H1 (cell line): ENCODE data around the gene KIAA1671. TPM values are rescaled to one million over a fixed set of nuclear protein-coding genes. Genes with fewer than 3 reads are reported as not detected.

Experiments
- CTCF ChIA-PET: fragments of 300-600 bp; sonication (Branson Sonifier 250); formaldehyde crosslinking; loops from one replicate; lab custom pipeline; 2021; ENCODE audit not compliant: partially characterized antibody; lab: Charles Lee
- POLR2A ChIA-PET: fragments of 300-600 bp; sonication (Branson Sonifier 250); formaldehyde crosslinking; loops from one replicate; lab custom pipeline; 2021; ENCODE audit warnings: inconsistent platforms; ENCODE audit not compliant: partially characterized antibody; lab: Charles Lee
- DNase-seq, 2 experiments: peaks; one replicate each; pipeline versions ENCODE4 v3.0.0 to v3.0.0-alpha.2; 2010 to 2022; ENCODE audit warnings: low spot score in 2 of 2, low read depth in 1 of 2, mixed read lengths in 1 of 2
- FAIRE-seq: peaks from 2 replicates; lab custom pipeline; 2011; peaks lifted over from hg19 to GRCh38; lab: Jason Lieb, UNC
- H2AFZ ChIP-seq: 2 replicates; pipeline ENCODE4 v1.8.1; 2012; ENCODE audit warnings: low read length, inconsistent platforms
- H2AK5ac ChIP-seq: 2 replicates; pipeline ENCODE4 v1.6.1; 2013; ENCODE audit warnings: low read depth, low read length
- H2BK120ac ChIP-seq: replicated peaks from 2 replicates; pipeline ENCODE3; 2013; ENCODE audit warnings: low read depth, low read length, inconsistent platforms
- H2BK12ac ChIP-seq: 2 replicates; pipeline ENCODE4 v1.6.1; 2013; ENCODE audit warnings: low read depth, low read length
- H2BK15ac ChIP-seq: 2 replicates; pipeline ENCODE4 v1.6.1; 2013; ENCODE audit warnings: low read length
- H2BK20ac ChIP-seq: 2 replicates; pipeline ENCODE4 v1.6.1; 2013; ENCODE audit warnings: low read length
- H2BK5ac ChIP-seq: 2 replicates; pipeline ENCODE4 v1.6.1; 2013; ENCODE audit warnings: low read depth, low read length
- H3K14ac ChIP-seq: 2 replicates; pipeline ENCODE4 v1.6.1; 2013; ENCODE audit warnings: inconsistent platforms; ENCODE audit not compliant: insufficient read length
- H3K18ac ChIP-seq: 2 replicates; pipeline ENCODE4 v1.6.1; 2013; ENCODE audit warnings: low read length; ENCODE audit errors: extremely low read depth
- H3K23ac ChIP-seq: 2 replicates; pipeline ENCODE4 v1.6.1; 2013; ENCODE audit warnings: inconsistent platforms; ENCODE audit not compliant: insufficient read length
- H3K23me2 ChIP-seq: 2 replicates; pipeline ENCODE4 v1.6.1; 2013; ENCODE audit warnings: low read depth, low read length
- H3K27ac ChIP-seq: 2 replicates; pipeline ENCODE4 v1.6.1; 2011; ENCODE audit warnings: low read depth, low read length, inconsistent platforms
- H3K27me3 ChIP-seq, 4 experiments: replicated peaks in 1 of 4; 1 replicate in 1 of 4; 2 replicates in 3 of 4; pipeline versions ENCODE4 v1.6.1 to v1.8.1; 2011 to 2013; ENCODE audit warnings: low read length in 3 of 4, mild to moderate bottlenecking in 3 of 4, inconsistent platforms in 2 of 4, mixed read lengths in 2 of 4, moderate library complexity in 1 of 4; ENCODE audit not compliant: control insufficient read depth in 3 of 4, insufficient read depth in 3 of 4; ENCODE audit errors: extremely low read depth in 1 of 4
- H3K36me3 ChIP-seq, 4 experiments: 2 replicates each; pipeline versions ENCODE4 v1.6.1 to v1.8.1; 2011 to 2013; ENCODE audit warnings: mild to moderate bottlenecking in 4 of 4, low read length in 3 of 4, moderate library complexity in 2 of 4, control low read depth in 1 of 4, inconsistent platforms in 1 of 4; ENCODE audit not compliant: insufficient read depth in 4 of 4, control insufficient read depth in 2 of 4
- H3K4ac ChIP-seq: replicated peaks from 2 replicates; pipeline ENCODE3; 2013; ENCODE audit warnings: low read length, low read depth, mixed read lengths, inconsistent platforms; ENCODE audit not compliant: insufficient read length
- H3K4me1 ChIP-seq, 4 experiments: replicated peaks in 1 of 4; 1 replicate in 1 of 4; 2 replicates in 3 of 4; pipeline versions ENCODE4 v1.6.1 to v1.8.1; 2011 to 2013; ENCODE audit warnings: low read length in 3 of 4, inconsistent platforms in 2 of 4, mixed read lengths in 1 of 4; ENCODE audit not compliant: insufficient read depth in 4 of 4, control insufficient read depth in 3 of 4
- H3K4me2 ChIP-seq, 2 experiments: 2 replicates each; pipeline versions ENCODE4 v1.6.1 to v1.8.1; 2011 to 2013; ENCODE audit warnings: low read depth in 2 of 2, low read length in 2 of 2, control low read depth in 1 of 2, inconsistent platforms in 1 of 2, mild to moderate bottlenecking in 1 of 2; ENCODE audit not compliant: insufficient read depth in 1 of 2
- H3K4me3 ChIP-seq, 4 experiments: fragments of 200-600, 300-600 bp in 1 of 4; sonication (generic), shearing (Covaris generic), sonication (Bioruptor Twin) in 1 of 4; 2 replicates each; pipeline versions ENCODE4 v1.5.1 to v1.8.1; 2011 to 2016; ENCODE audit warnings: low read length in 4 of 4, low read depth in 3 of 4, control low read depth in 2 of 4, inconsistent platforms in 2 of 4, mild to moderate bottlenecking in 2 of 4, mixed read lengths in 1 of 4, moderate library complexity in 1 of 4; ENCODE audit not compliant: insufficient read depth in 2 of 4; ENCODE audit errors: extremely low read depth in 1 of 4
- H3K56ac ChIP-seq: replicated peaks from 2 replicates; pipeline ENCODE3; 2013; ENCODE audit warnings: low read depth, mild to moderate bottlenecking, mixed read lengths, low read length, inconsistent platforms; ENCODE audit not compliant: insufficient read length
- H3K79me1 ChIP-seq: 2 replicates; pipeline ENCODE4 v1.6.1; 2013; ENCODE audit warnings: low read depth, low read length, control low read depth
- H3K79me2 ChIP-seq, 2 experiments: 2 replicates each; pipeline versions ENCODE4 v1.6.1 to v1.8.1; 2012 to 2013; ENCODE audit warnings: low read length in 2 of 2, mild to moderate bottlenecking in 2 of 2, inconsistent platforms in 1 of 2; ENCODE audit not compliant: insufficient read depth in 2 of 2, control insufficient read depth in 1 of 2
- H3K9ac ChIP-seq, 4 experiments: replicated peaks in 1 of 4; 1 replicate in 1 of 4; 2 replicates in 3 of 4; pipeline versions ENCODE4 v1.6.1 to v1.8.1; 2011 to 2013; ENCODE audit warnings: low read depth in 3 of 4, low read length in 3 of 4, control low read depth in 2 of 4, mild to moderate bottlenecking in 2 of 4, moderate library complexity in 2 of 4, inconsistent platforms in 1 of 4; ENCODE audit errors: extremely low read depth in 1 of 4
- H3K9me3 ChIP-seq, 2 experiments: 2 replicates each; pipeline versions ENCODE4 v1.6.1 to v1.8.1; 2012 to 2013; ENCODE audit warnings: mild to moderate bottlenecking in 2 of 2, moderate library complexity in 2 of 2, control low read depth in 1 of 2, inconsistent platforms in 1 of 2, low read depth in 1 of 2, low read length in 1 of 2, mixed read lengths in 1 of 2; ENCODE audit not compliant: insufficient read depth in 2 of 2
- H4K20me1 ChIP-seq, 2 experiments: replicated peaks in 1 of 2; 2 replicates each; pipeline versions ENCODE3 to v1.8.1; 2011 to 2013; ENCODE audit warnings: inconsistent platforms in 2 of 2, low read length in 2 of 2, mild to moderate bottlenecking in 1 of 2; ENCODE audit not compliant: insufficient read depth in 2 of 2, control insufficient read depth in 1 of 2
- H4K5ac ChIP-seq: 2 replicates; pipeline ENCODE4 v1.6.1; 2013; ENCODE audit warnings: low read length, low read depth, mixed read lengths, inconsistent platforms; ENCODE audit not compliant: insufficient read length
- H4K8ac ChIP-seq: 2 replicates; pipeline ENCODE4 v1.8.0; 2013; ENCODE audit warnings: mild to moderate bottlenecking, moderate library complexity, low read length, inconsistent platforms; ENCODE audit not compliant: insufficient read depth; ENCODE audit errors: extremely low read depth
- H4K91ac ChIP-seq: replicated peaks from 2 replicates; pipeline ENCODE3; 2013; ENCODE audit warnings: low read length, mixed read lengths, inconsistent platforms; ENCODE audit not compliant: insufficient read length
- WGBS, 2 experiments: shearing (Covaris generic) in 1 of 2; methylation state at CpG; one replicate each; pipeline versions ENCODE4 v1.1.6 to v1.1.7; 2013 to 2015; ENCODE audit warnings: low lambda C conversion rate in 2 of 2, mixed read lengths in 2 of 2, inconsistent platforms in 1 of 2, low coverage in 1 of 2, missing lambda C conversion rate in 1 of 2; ENCODE audit not compliant: insufficient replicate concordance in 2 of 2, insufficient coverage in 1 of 2, insufficient read length in 1 of 2; ENCODE audit errors: extremely low coverage in 1 of 2, missing lambda C conversion rate in 1 of 2; 5-methylcytosine and 5-hydroxymethylcytosine counted together
- polyA plus RNA-seq, 7 experiments: library from polyadenylated mRNA; depleted of rRNA in 3 of 7; stranded (reverse) in 5 of 7; unstranded in 2 of 7; fragments of >200 nt in 5 of 7; fragments of 200-250 nt in 2 of 7; gene quantifications; 1 replicate in 5 of 7; 2 replicates in 1 of 7; 4 replicates in 1 of 7; pipeline versions ENCODE4 v1.2.1 to v1.2.3, GENCODE V29; 2011 to 2013; ENCODE audit warnings: missing spikeins in 2 of 7, mixed read lengths in 2 of 7
- total RNA-seq: library from RNA; stranded (reverse); fragmentation: NEBNext Ultra II Directional; extraction: Animal tissue kit (Norgen Biotek cat#: 25700); gene quantifications from 2 replicates; pipeline ENCODE4 v1.2.1, GENCODE V29; 2021
- TF ChIP-seq, protein P1 (sequence below): IDR thresholded peaks from 2 replicates; pipeline ENCODE4 v1.6.1; 2012; ENCODE audit warnings: low read length, inconsistent platforms

KIAA1671 gene
- total and polyA plus RNA-seq, 2 of the 8 experiments (the other 6 are each of a cell fraction or from before 2014, with no cell fraction given), result 6.4 to 23.9 TPM

- no peaks in the 10 kb centered on the region for H3K36me3 ChIP-seq
- no peak overlapping the region for H4K8ac ChIP-seq
- H3K9me3 ChIP-seq, result no peaks in the 10 kb centered on the region
- no peak overlapping the region for H3K56ac ChIP-seq
- no peaks in the 10 kb centered on the region for H3K79me2 ChIP-seq
- no peak for FAIRE-seq
- 93% methylated on average over 1 of the region's 1 CpG; no CpG with 5 or more reads in 1 of the 2 experiments for WGBS, 2 experiments
- H3K27me3 ChIP-seq, result no peaks in the 10 kb centered on the region
- ChIA-PET POLR2A (no interaction called here), CTCF (interaction anchor here (1.4 to 2.4 kb wide), 2 partner anchors 43 to 128 kb away, joined by 3 to 9 read pairs; no protein-coding TSS in a partner anchor)
- H3K4ac ChIP-seq, result no peak overlapping the region
- H3K18ac ChIP-seq, result no peak overlapping the region
- H3K23me2 ChIP-seq, result peaks cover 4% of the 10 kb centered on the region; the same call in 1 of the 2 replicates
- peaks cover 0 to 2% (median 1%) of the 10 kb centered on the region in 4 experiments; a peak in 3 of 7 replicates for H3K4me1 ChIP-seq
- H2BK120ac ChIP-seq, result no peak overlapping the region
- DNase-seq, result no peak
- H4K5ac ChIP-seq, result no peak overlapping the region
- no peak overlapping the region for H2BK12ac ChIP-seq
- no peak overlapping the region for H3K14ac ChIP-seq
- no peak overlapping the region for H2BK15ac ChIP-seq
- no peaks in the 10 kb centered on the region for H4K20me1 ChIP-seq
- H3K27ac ChIP-seq, result no peak overlapping the region
- no peak overlapping the region for H4K91ac ChIP-seq
- H3K9ac ChIP-seq, result no peak overlapping the region
- H3K23ac ChIP-seq, result no peak overlapping the region
- H3K4me3 ChIP-seq, result no peak overlapping the region
- H2BK20ac ChIP-seq, result no peak overlapping the region
- no peaks in the 10 kb centered on the region for H3K79me1 ChIP-seq
- H2AFZ ChIP-seq, result no peak overlapping the region
- H2BK5ac ChIP-seq, result no peak overlapping the region
- H2AK5ac ChIP-seq, result no peak overlapping the region
- H3K4me2 ChIP-seq, result no peak overlapping the region
- TF ChIP-seq, protein P1, sequence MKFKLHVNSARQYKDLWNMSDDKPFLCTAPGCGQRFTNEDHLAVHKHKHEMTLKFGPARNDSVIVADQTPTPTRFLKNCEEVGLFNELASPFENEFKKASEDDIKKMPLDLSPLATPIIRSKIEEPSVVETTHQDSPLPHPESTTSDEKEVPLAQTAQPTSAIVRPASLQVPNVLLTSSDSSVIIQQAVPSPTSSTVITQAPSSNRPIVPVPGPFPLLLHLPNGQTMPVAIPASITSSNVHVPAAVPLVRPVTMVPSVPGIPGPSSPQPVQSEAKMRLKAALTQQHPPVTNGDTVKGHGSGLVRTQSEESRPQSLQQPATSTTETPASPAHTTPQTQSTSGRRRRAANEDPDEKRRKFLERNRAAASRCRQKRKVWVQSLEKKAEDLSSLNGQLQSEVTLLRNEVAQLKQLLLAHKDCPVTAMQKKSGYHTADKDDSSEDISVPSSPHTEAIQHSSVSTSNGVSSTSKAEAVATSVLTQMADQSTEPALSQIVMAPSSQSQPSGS, result no peak
These were observed 253.3 kb downstream of the KIAA1671 start for GRCh38 chr22:25205847-25206246.
